Upper lobe of left lung (tissue), 4 donors: ENCODE results near the gene SMURF2.

Experiments used
- CTCF ChIP-seq, 6 experiments: fragments of 450-650 bp in 4 of 6; fragments of 200-600 bp in 2 of 6; sonication (generic) in 2 of 6; IDR thresholded peaks; one replicate each; pipeline ENCODE4 v1.5.1; 2016 to 2019; ENCODE audit warnings: antibody characterized with exemption in 6 of 6
- EP300 ChIP-seq, 4 donors: sonication (generic); formaldehyde crosslinking; IDR thresholded peaks; one replicate each; pipeline ENCODE4 v1.5.1; 2017; ENCODE audit warnings: antibody characterized with exemption in 4 of 4, control low read depth in 2 of 4
- POLR2A ChIP-seq, 4 donors: fragments of 450-650 bp; IDR thresholded peaks; one replicate each; pipeline ENCODE4 v1.5.1; 2016 to 2017; ENCODE audit warnings: antibody characterized with exemption in 4 of 4, mild to moderate bottlenecking in 2 of 4
- POLR2AphosphoS5 ChIP-seq, 2 donors: sonication (generic); formaldehyde crosslinking; IDR thresholded peaks; one replicate each; pipeline ENCODE4 v1.5.1; 2017; ENCODE audit warnings: antibody characterized with exemption in 2 of 2

GRCh38 chr17:64630309-64631223, 31.5 kb downstream of the SMURF2 start:
- no peak for TF ChIP-seq CTCF (IDR thresholded peaks at IDR 0.05)
- TF ChIP-seq EP300 (IDR thresholded peaks at IDR 0.05): no peak
- TF ChIP-seq POLR2A (IDR thresholded peaks at IDR 0.05): no peak
- no peak for TF ChIP-seq POLR2AphosphoS5 (IDR thresholded peaks at IDR 0.05)
